ENCODE results near the gene NUP160. TPM values are rescaled to one million over a fixed set of nuclear protein-coding genes. Genes with fewer than 3 reads are reported as not detected.
"Not testable (repeated sequence)": the region's sequence is repeated elsewhere in the genome, so short reads cannot be mapped to it uniquely, and the experiment has no call there.

Gene NUP160
- total RNA-seq, 2 experiments from 2014 or later = 66.3 to 67.3 TPM

- H3K4me1 Mint-ChIP-seq, H3K4me3 Mint-ChIP-seq, POLR2A ChIA-PET, DNase-seq, H3K27me3 Mint-ChIP-seq, H3K9me3 Mint-ChIP-seq: not testable (repeated sequence)
- CTCF ChIA-PET = interaction anchor here (0.7 kb wide), 1 partner anchor 76 kb away, joined by 3 read pairs; no protein-coding TSS in a partner anchor
- Mint-ChIP-seq H3K36me3 (ENCODE audit: low read depth) (peaks cover 65% of the 10 kb centered on the region), H3K27ac (peak overlapping the region; percentile 17)
Measured at GRCh38 chr11:47822664-47823063, 25.5 kb downstream of the NUP160 start.

GRCh38 chr11:47819743-47820142 is 28.4 kb downstream of the NUP160 start:
- peaks cover 58% of the 10 kb centered on the region for H3K36me3 Mint-ChIP-seq (ENCODE audit: low read depth)
- CTCF ChIA-PET = interaction anchor here (0.9 kb wide), 1 partner anchor 18 kb away, joined by 3 read pairs; no protein-coding TSS in a partner anchor
- peaks cover 2% of the 10 kb centered on the region for H3K9me3 Mint-ChIP-seq
- POLR2A ChIA-PET = no interaction called here
- H3K27ac Mint-ChIP-seq = no peak overlapping the region
- H3K27me3 Mint-ChIP-seq = no peaks in the 10 kb centered on the region
- H3K4me3 Mint-ChIP-seq = no peak overlapping the region
- no peaks in the 10 kb centered on the region for H3K4me1 Mint-ChIP-seq
- DNase-seq = no peak

- DNase-seq = no peak
- Mint-ChIP-seq H3K4me3 (no peak overlapping the region), H3K27me3 (no peaks in the 10 kb centered on the region), H3K4me1 (peaks cover 9% of the 10 kb centered on the region), H3K36me3 (ENCODE audit: low read depth) (peaks cover 52% of the 10 kb centered on the region), H3K27ac (peak overlapping the region; percentile 34), H3K9me3 (no peaks in the 10 kb centered on the region)
- POLR2A ChIA-PET = no interaction called here
- CTCF ChIA-PET = interaction anchor here (0.6 kb wide), 1 partner anchor 65 kb away, joined by 3 read pairs; no protein-coding TSS in a partner anchor
Measured at GRCh38 chr11:47800759-47801158, 47.4 kb downstream of the NUP160 start.

GRCh38 chr11:47797633-47798032 is 50.5 kb downstream of the NUP160 start:
- peaks cover 52% of the 10 kb centered on the region for H3K36me3 Mint-ChIP-seq (ENCODE audit: low read depth)
- H3K27ac Mint-ChIP-seq = no peak overlapping the region
- peaks cover 9% of the 10 kb centered on the region for H3K4me1 Mint-ChIP-seq
- DNase-seq = peak; percentile 41
- POLR2A ChIA-PET = no interaction called here
- no peaks in the 10 kb centered on the region for H3K27me3 Mint-ChIP-seq
- CTCF ChIA-PET = interaction anchor here (0.5 to 0.6 kb wide), 2 partner anchors 200 to 478 kb away, joined by 3 read pairs; no protein-coding TSS in a partner anchor
- no peaks in the 10 kb centered on the region for H3K9me3 Mint-ChIP-seq
- H3K4me3 Mint-ChIP-seq = no peak overlapping the region

- Mint-ChIP-seq H3K9me3 (no peaks in the 10 kb centered on the region), H3K27ac (no peak overlapping the region), H3K4me3 (no peak overlapping the region), H3K27me3 (no peaks in the 10 kb centered on the region), H3K36me3 (ENCODE audit: low read depth) (peaks cover 51% of the 10 kb centered on the region), H3K4me1 (peaks cover 5% of the 10 kb centered on the region)
- no peak for DNase-seq
- CTCF ChIA-PET = interaction anchor here (0.5 to 1.9 kb wide), 4 partner anchors 8 to 360 kb away, joined by 3 to 6 read pairs (median 4); no protein-coding TSS in a partner anchor
- POLR2A ChIA-PET = interaction anchor here (0.6 kb wide), 1 partner anchor 1035 kb away, joined by 5 read pairs; no protein-coding TSS in a partner anchor
Measured at GRCh38 chr11:47791774-47792430, 56.2 kb downstream of the NUP160 start.

- H3K4me1 Mint-ChIP-seq, DNase-seq, H3K27me3 Mint-ChIP-seq, H3K27ac Mint-ChIP-seq, H3K9me3 Mint-ChIP-seq, H3K4me3 Mint-ChIP-seq: not testable (repeated sequence)
- CTCF ChIA-PET = interaction anchor here (0.6 kb wide), 1 partner anchor 1047 kb away, joined by 3 read pairs; no protein-coding TSS in a partner anchor
- POLR2A ChIA-PET = interaction anchor here (0.6 kb wide), 1 partner anchor 9 kb away, joined by 4 read pairs; no protein-coding TSS in a partner anchor
- H3K36me3 Mint-ChIP-seq (ENCODE audit: low read depth) = peaks cover 47% of the 10 kb centered on the region
Measured at GRCh38 chr11:47790017-47790416, 58.1 kb downstream of the NUP160 start.

GRCh38 chr11:47788181-47788580 is 60.0 kb downstream of the NUP160 start:
- H3K27me3 Mint-ChIP-seq = no peaks in the 10 kb centered on the region
- ChIA-PET CTCF (no interaction called here), POLR2A (no interaction called here)
- peaks cover 55% of the 10 kb centered on the region for H3K36me3 Mint-ChIP-seq (ENCODE audit: low read depth)
- DNase-seq = no peak
- peaks cover 5% of the 10 kb centered on the region for H3K4me1 Mint-ChIP-seq
- no peaks in the 10 kb centered on the region for H3K9me3 Mint-ChIP-seq
- no peak overlapping the region for H3K27ac Mint-ChIP-seq
- no peak overlapping the region for H3K4me3 Mint-ChIP-seq

GRCh38 chr11:47786373-47786772 is 61.8 kb downstream of the NUP160 start:
- CTCF ChIA-PET = interaction anchor here (1.0 to 1.3 kb wide), 2 partner anchors 14 to 62 kb away, joined by 3 to 4 read pairs; partner anchors contain the start of gene NUP160
- Mint-ChIP-seq H3K4me1 (peaks cover 5% of the 10 kb centered on the region), H3K27ac (peak overlapping the region; percentile 41), H3K9me3 (no peaks in the 10 kb centered on the region), H3K36me3 (ENCODE audit: low read depth) (peaks cover 53% of the 10 kb centered on the region), H3K4me3 (no peak overlapping the region), H3K27me3 (no peaks in the 10 kb centered on the region)
- no peak for DNase-seq
- POLR2A ChIA-PET = no interaction called here

- Mint-ChIP-seq H3K27ac (no peak overlapping the region), H3K4me3 (no peak overlapping the region), H3K36me3 (ENCODE audit: low read depth) (peaks cover 52% of the 10 kb centered on the region), H3K4me1 (peaks cover 5% of the 10 kb centered on the region), H3K27me3 (no peaks in the 10 kb centered on the region), H3K9me3 (no peaks in the 10 kb centered on the region)
- POLR2A ChIA-PET = no interaction called here
- CTCF ChIA-PET = interaction anchor here (1.0 to 1.9 kb wide), 4 partner anchors 23 to 70 kb away, joined by 3 to 4 read pairs (median 4); partner anchors contain the start of gene AGBL2
- no peak for DNase-seq
Measured at GRCh38 chr11:47784785-47785381, 63.3 kb downstream of the NUP160 start.

GRCh38 chr11:47783087-47783610 is 65.0 kb downstream of the NUP160 start:
- CTCF ChIA-PET = interaction anchor here (1.4 to 1.7 kb wide), 2 partner anchors 9 to 22 kb away, joined by 4 read pairs; no protein-coding TSS in a partner anchor
- Mint-ChIP-seq H3K4me3 (no peak overlapping the region), H3K27me3 (no peaks in the 10 kb centered on the region), H3K4me1 (peaks cover under 1% of the 10 kb centered on the region), H3K27ac (no peak overlapping the region), H3K36me3 (ENCODE audit: low read depth) (peaks cover 61% of the 10 kb centered on the region), H3K9me3 (no peaks in the 10 kb centered on the region)
- no peak for DNase-seq
- POLR2A ChIA-PET = no interaction called here

GRCh38 chr11:47778878-47779483 is 69.2 kb downstream of the NUP160 start:
- no peak overlapping the region for H3K4me3 Mint-ChIP-seq
- ChIA-PET POLR2A (no interaction called here), CTCF (interaction anchor here (1.0 to 1.7 kb wide), 5 partner anchors 9 to 68 kb away, joined by 3 to 4 read pairs (median 4); no protein-coding TSS in a partner anchor)
- H3K27ac Mint-ChIP-seq = no peak overlapping the region
- no peaks in the 10 kb centered on the region for H3K9me3 Mint-ChIP-seq
- H3K4me1 Mint-ChIP-seq = no peaks in the 10 kb centered on the region
- DNase-seq = no peak
- H3K27me3 Mint-ChIP-seq = no peaks in the 10 kb centered on the region
- peaks cover 58% of the 10 kb centered on the region for H3K36me3 Mint-ChIP-seq (ENCODE audit: low read depth)

- no peak overlapping the region for H3K4me3 Mint-ChIP-seq
- POLR2A ChIA-PET = no interaction called here
- H3K27ac Mint-ChIP-seq = peak overlapping the region; percentile 22
- H3K9me3 Mint-ChIP-seq = no peaks in the 10 kb centered on the region
- H3K27me3 Mint-ChIP-seq = no peaks in the 10 kb centered on the region
- no peaks in the 10 kb centered on the region for H3K4me1 Mint-ChIP-seq
- no peak for DNase-seq
- CTCF ChIA-PET = no interaction called here
- H3K36me3 Mint-ChIP-seq (ENCODE audit: low read depth) = peaks cover 42% of the 10 kb centered on the region
Measured at GRCh38 chr11:47775240-47775869, 72.8 kb downstream of the NUP160 start.

Data from activated CD4-positive, alpha-beta T cell treated with anti-CD3 and anti-CD28 coated beads, Interleukin-2, amount 10 ng/mL, durations not matched to agents 7 days and 5 days (primary cell).